Gastroesophageal sphincter (tissue), 4 donors: Measurements from ENCODE around the gene TAF3. TPM values are rescaled to one million over a fixed set of nuclear protein-coding genes. Genes with fewer than 3 reads are reported as not detected.

ENCODE experiments used
- ATAC-seq: fragments of 150-250 bp; one replicate; pipeline ENCODE4 v1.9.1; 2016; ENCODE audit warnings: mild to moderate bottlenecking, moderate library complexity
- H3K27ac ChIP-seq, 4 donors: fragments of 200-600 bp; sonication (generic) in 3 of 4; 1 replicate in 3 of 4; 2 replicates in 1 of 4; pipeline ENCODE4 v1.5.1; 2016 to 2019
- H3K27me3 ChIP-seq: fragments of 200-600 bp; sonication (generic); one replicate; pipeline ENCODE4 v1.5.1; 2019
- H3K36me3 ChIP-seq, 2 donors: fragments of 200-600 bp; sonication (generic); one replicate each; pipeline ENCODE4 v1.5.1; 2019; ENCODE audit warnings: control low read depth in 1 of 2
- H3K4me1 ChIP-seq, 3 donors: fragments of 200-600 bp; sonication (generic); 1 replicate in 2 of 3; 2 replicates in 1 of 3; pipeline ENCODE4 v1.5.1; 2016 to 2019; ENCODE audit warnings: control low read depth in 2 of 3
- H3K4me3 ChIP-seq, 2 donors: fragments of 200-600 bp; sonication (generic); one replicate each; pipeline ENCODE4 v1.5.1; 2019; ENCODE audit warnings: mild to moderate bottlenecking in 1 of 2, moderate library complexity in 1 of 2
- H3K9me3 ChIP-seq, 3 donors: fragments of 200-600 bp; sonication (generic); one replicate each; pipeline ENCODE4 v1.5.1; 2017 to 2019; ENCODE audit warnings: control low read depth in 2 of 3
- CTCF ChIP-seq, 4 experiments: fragments of 200-600 bp in 2 of 4; fragments of 450-650 bp in 2 of 4; sonication (generic) in 1 of 4; IDR thresholded peaks; one replicate each; pipeline ENCODE4 v1.5.1; 2017 to 2019; ENCODE audit warnings: antibody characterized with exemption in 4 of 4, mild to moderate bottlenecking in 2 of 4, moderate library complexity in 2 of 4
- EP300 ChIP-seq: sonication (generic); formaldehyde crosslinking; IDR thresholded peaks from one replicate; pipeline ENCODE4 v1.6.1; 2017; ENCODE audit warnings: antibody characterized with exemption, mild to moderate bottlenecking
- POLR2A ChIP-seq, 2 donors: fragments of 450-650 bp; IDR thresholded peaks; one replicate each; pipeline ENCODE4 v1.6.1; 2017; ENCODE audit warnings: antibody characterized with exemption in 2 of 2, mild to moderate bottlenecking in 2 of 2, moderate library complexity in 1 of 2
- POLR2AphosphoS5 ChIP-seq: sonication (generic); formaldehyde crosslinking; IDR thresholded peaks from one replicate; pipeline ENCODE4 v1.6.1; 2017; ENCODE audit warnings: antibody characterized with exemption
- WGBS, 2 donors: methylation state at CpG; one replicate each; pipeline ENCODE4 v1.1.5; 2018; ENCODE audit warnings: low coverage in 1 of 2; 5-methylcytosine and 5-hydroxymethylcytosine counted together
- total RNA-seq, 4 donors: library from RNA; depleted of rRNA; stranded (reverse); fragments of >200 nt; gene quantifications; one replicate each; pipeline ENCODE4 v1.1.0, GENCODE V29; 2016

The TAF3 gene
- total RNA-seq, 4 donors from 2014 or later = 5.7 to 11.8 (median 8.8) TPM

GRCh38 chr10:8065651-8066050, 247.3 kb downstream of the TAF3 start:
- 15% methylated on average over 2 of the region's 2 CpGs; no CpG with 5 or more reads in 1 of the 2 donors for WGBS, 2 donors
- ATAC-seq = no peak
- H3K4me3 ChIP-seq = no peak overlapping the region
- no peak overlapping the region for H3K27ac ChIP-seq
- H3K27me3 ChIP-seq = peaks cover 78% of the 10 kb centered on the region
- TF ChIP-seq POLR2A (IDR thresholded peaks at IDR 0.05) (no peak), EP300 (no peak), POLR2AphosphoS5 (no peak), CTCF (IDR thresholded peaks at IDR 0.05) (no peak)
- no peaks in the 10 kb centered on the region for H3K4me1 ChIP-seq
- no peaks in the 10 kb centered on the region for H3K36me3 ChIP-seq
- H3K9me3 ChIP-seq = no peaks in the 10 kb centered on the region

- Histone ChIP-seq H3K9me3 (no peaks in the 10 kb centered on the region), H3K27me3 (peaks cover 76% of the 10 kb centered on the region), H3K4me3 (no peak overlapping the region), H3K36me3 (no peaks in the 10 kb centered on the region), H3K4me1 (no peaks in the 10 kb centered on the region), H3K27ac (no peak overlapping the region)
- WGBS, 2 donors = 50 to 60% methylated on average over 1 of the region's 1 CpG
- TF ChIP-seq CTCF (IDR thresholded peaks at IDR 0.05) (no peak), POLR2A (IDR thresholded peaks at IDR 0.05) (no peak), EP300 (no peak), POLR2AphosphoS5 (no peak)
- no peak for ATAC-seq
These were observed 247.8 kb downstream of the TAF3 start for GRCh38 chr10:8066124-8066523.

Other genes starting within 250 kb of the TAF3 start
- 10 to 100 TPM; 36.4 to 96.0 (median 52.9) TPM for gene ITIH5, start 151.5 kb upstream of the TAF3 start, total RNA-seq
- not detected for gene ITIH2, start 115.2 kb upstream of the TAF3 start, total RNA-seq
- 10 to 100 TPM in 2 of 4 donors, 1 to 10 TPM in 2; 7.1 to 12.8 (median 10.4) TPM for gene KIN, start 30.5 kb upstream of the TAF3 start, total RNA-seq
- gene ATP5F1C, start 30.3 kb upstream of the TAF3 start, total RNA-seq = 100 to 1,000 TPM; 216 to 300 (median 262) TPM
- under 1 TPM in 1 of 4 donors, not detected in 3; 0.35 TPM for gene GATA3, start 236.2 kb downstream of the TAF3 start, total RNA-seq